Neural progenitor cell (in vitro differentiated cells): ENCODE measurements around the gene CYP4Z1.

Experiments used
- EZH2 ChIP-seq: fragments of 200-600 bp; sonication (generic); IDR thresholded peaks from 2 replicates; pipeline ENCODE4 v1.6.1; 2017; ENCODE audit warnings: antibody characterized with exemption, mild to moderate bottlenecking, moderate library complexity
- TF ChIP-seq, protein P1 (sequence below): fragments of 200-600 bp; sonication (generic); IDR thresholded peaks from 2 replicates; pipeline ENCODE4 v1.5.1; 2017; ENCODE audit warnings: antibody characterized with exemption, mild to moderate bottlenecking

DNA sequence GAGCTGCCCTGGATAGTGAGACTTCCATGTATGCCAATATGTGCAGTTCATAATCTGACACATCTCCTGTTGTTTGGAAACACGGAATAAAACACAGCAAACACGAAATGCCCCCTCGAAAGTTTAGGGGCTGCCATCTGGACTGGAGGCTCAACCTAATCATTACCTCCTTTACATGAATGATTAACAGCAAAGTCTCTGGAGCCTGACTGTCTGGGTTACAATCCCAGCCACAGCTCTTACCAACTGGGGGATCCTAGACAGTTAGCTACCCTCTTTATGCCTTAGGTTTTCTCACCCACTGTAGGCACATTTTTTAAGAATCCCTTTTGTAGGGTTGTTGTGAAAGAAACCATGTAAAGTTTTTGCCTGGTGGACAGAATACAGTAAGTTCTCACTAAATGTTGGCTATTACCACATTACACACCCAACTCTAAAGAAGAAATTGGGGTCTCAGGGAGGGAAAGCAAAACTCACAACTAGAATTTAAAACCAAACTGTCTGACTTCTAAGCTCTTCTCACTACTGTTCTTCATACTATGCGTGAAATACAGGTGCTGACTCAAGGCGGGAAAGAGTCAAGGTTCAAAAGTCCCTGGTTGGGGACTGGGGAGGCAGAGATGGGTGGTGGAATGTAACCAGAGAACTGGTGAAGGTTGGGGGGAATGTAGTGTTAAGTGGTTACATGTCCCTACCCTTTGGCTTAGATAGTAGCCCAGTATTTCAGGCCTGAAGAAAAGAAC, 94.4 kb downstream of the CYP4Z1 start:
- TF ChIP-seq, protein P1, sequence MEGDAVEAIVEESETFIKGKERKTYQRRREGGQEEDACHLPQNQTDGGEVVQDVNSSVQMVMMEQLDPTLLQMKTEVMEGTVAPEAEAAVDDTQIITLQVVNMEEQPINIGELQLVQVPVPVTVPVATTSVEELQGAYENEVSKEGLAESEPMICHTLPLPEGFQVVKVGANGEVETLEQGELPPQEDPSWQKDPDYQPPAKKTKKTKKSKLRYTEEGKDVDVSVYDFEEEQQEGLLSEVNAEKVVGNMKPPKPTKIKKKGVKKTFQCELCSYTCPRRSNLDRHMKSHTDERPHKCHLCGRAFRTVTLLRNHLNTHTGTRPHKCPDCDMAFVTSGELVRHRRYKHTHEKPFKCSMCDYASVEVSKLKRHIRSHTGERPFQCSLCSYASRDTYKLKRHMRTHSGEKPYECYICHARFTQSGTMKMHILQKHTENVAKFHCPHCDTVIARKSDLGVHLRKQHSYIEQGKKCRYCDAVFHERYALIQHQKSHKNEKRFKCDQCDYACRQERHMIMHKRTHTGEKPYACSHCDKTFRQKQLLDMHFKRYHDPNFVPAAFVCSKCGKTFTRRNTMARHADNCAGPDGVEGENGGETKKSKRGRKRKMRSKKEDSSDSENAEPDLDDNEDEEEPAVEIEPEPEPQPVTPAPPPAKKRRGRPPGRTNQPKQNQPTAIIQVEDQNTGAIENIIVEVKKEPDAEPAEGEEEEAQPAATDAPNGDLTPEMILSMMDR = no peak
- TF ChIP-seq EZH2 = no peak
